GM12878 (cell line): Measurements from ENCODE around the gene RRAGB. TPM values are rescaled to one million over a fixed set of nuclear protein-coding genes. Genes with fewer than 3 reads are reported as not detected.

ENCODE experiments used
- ATAC-seq: fragments of 200-7000 bp; cut with Tn5 transposase; 3 replicates; pipeline ENCODE4 v1.9.1; 2020; ENCODE audit warnings: mild to moderate bottlenecking, moderate library complexity
- BruUV-seq: library from RNA; stranded (reverse); fragments of 400-500 nt; replicated peaks from 2 replicates; lab custom pipeline; 2021; lab: Mats Ljungman, UMichigan
- CTCF ChIA-PET: fragments of 300-600 bp; sonication (Branson Sonifier 250); formaldehyde crosslinking; extraction: SDS; loops from one replicate; lab custom pipeline; 2021; ENCODE audit warnings: inconsistent platforms; lab: Yijun Ruan, JAX
- POLR2A ChIA-PET: fragments of 350-600 bp; formaldehyde crosslinking; extraction: SDS; loops from one replicate; lab custom pipeline; 2021; ENCODE audit warnings: inconsistent platforms; lab: Charles Lee
- RAD21 ChIA-PET: fragments of 300-600 bp; sonication (Branson Sonifier 250); formaldehyde crosslinking; loops from one replicate; lab custom pipeline; 2023; ENCODE audit warnings: antibody characterized with exemption; ENCODE audit not compliant: unreplicated experiment; lab: Charles Lee
- SMC1A ChIA-PET: fragments of 300-600 bp; sonication (Branson Sonifier 250); formaldehyde crosslinking; loops from one replicate; lab custom pipeline; 2023; ENCODE audit not compliant: unreplicated experiment, uncharacterized antibody; lab: Charles Lee
- DNase-seq: peaks from one replicate; pipeline ENCODE4 v3.0.0-alpha.2; 2011; ENCODE audit warnings: low read depth, low spot score
- FAIRE-seq: peaks from 3 replicates; lab custom pipeline; 2011; peaks lifted over from hg19 to GRCh38; lab: Jason Lieb, UNC
- H2AFZ ChIP-seq: 2 replicates; pipeline ENCODE4 v1.6.0; 2011; ENCODE audit warnings: low read depth, low read length, control low read depth; ENCODE audit not compliant: control insufficient read depth
- H3K27ac ChIP-seq: 2 replicates; pipeline ENCODE4 v1.5.1; 2011; ENCODE audit warnings: control low read depth; ENCODE audit not compliant: control insufficient read depth, insufficient read depth
- H3K27me3 ChIP-seq, 2 experiments: replicated peaks in 1 of 2; 2 replicates each; pipeline versions ENCODE4 v1.6.0 to v1.6.1; 2011; ENCODE audit warnings: low read length in 1 of 2; ENCODE audit not compliant: control insufficient read depth in 2 of 2, insufficient read depth in 2 of 2
- H3K36me3 ChIP-seq, 2 experiments: 2 replicates each; pipeline ENCODE4 v1.5.1; 2011; ENCODE audit warnings: low read length in 1 of 2; ENCODE audit not compliant: control insufficient read depth in 2 of 2, insufficient read depth in 2 of 2
- H3K4me1 ChIP-seq: 2 replicates; pipeline ENCODE4 v1.6.1; 2011; ENCODE audit warnings: mild to moderate bottlenecking, low read length, moderate library complexity, mixed read lengths; ENCODE audit not compliant: control insufficient read depth, insufficient read depth
- H3K4me2 ChIP-seq: 2 replicates; pipeline ENCODE4 v1.6.0; 2011; ENCODE audit warnings: control low read depth; ENCODE audit not compliant: control insufficient read depth, insufficient read depth
- H3K4me3 ChIP-seq: fragments of 200-600 bp; sonication (generic); 2 replicates; pipeline ENCODE4 v1.5.1; 2016
- H3K79me2 ChIP-seq: 2 replicates; pipeline ENCODE4 v1.6.0; 2011; ENCODE audit warnings: low read length; ENCODE audit not compliant: control insufficient read depth, insufficient read depth
- H3K9ac ChIP-seq: 2 replicates; pipeline ENCODE4 v1.8.0; 2011; ENCODE audit warnings: low read length, control low read depth, mixed read lengths; ENCODE audit not compliant: control insufficient read depth, insufficient read depth
- H3K9me3 ChIP-seq: replicated peaks from 3 replicates; pipeline ENCODE4 v1.5.1; 2011; ENCODE audit warnings: mild to moderate bottlenecking, low read length; ENCODE audit not compliant: control insufficient read depth, insufficient read depth
- H4K20me1 ChIP-seq: 2 replicates; pipeline ENCODE4 v1.6.0; 2011; ENCODE audit not compliant: control insufficient read depth, insufficient read depth
- CHD1 ChIP-seq: IDR thresholded peaks from 2 replicates; pipeline ENCODE4 v1.6.1; 2012; ENCODE audit warnings: low read depth, low read length, improper control_type of control experiment
- CHD2 ChIP-seq: IDR thresholded peaks from 2 replicates; pipeline ENCODE4 v1.6.1; 2011; ENCODE audit warnings: low read depth, low read length, improper control_type of control experiment, borderline replicate concordance
- FOS ChIP-seq: IDR thresholded peaks from 3 replicates; pipeline ENCODE4 v1.6.1; 2011; ENCODE audit warnings: borderline replicate concordance; ENCODE audit not compliant: insufficient read length; ENCODE audit errors: extremely low read depth
- GABPA ChIP-seq: IDR thresholded peaks from 2 replicates; pipeline ENCODE4 v1.6.1; 2014; ENCODE audit warnings: antibody characterized with exemption, low read depth, mild to moderate bottlenecking, inconsistent platforms
- HCFC1 ChIP-seq: fragments of 150-350 bp; IDR thresholded peaks from 2 replicates; pipeline ENCODE4 v1.6.1; 2014; ENCODE audit warnings: low read length
- MEF2A ChIP-seq: IDR thresholded peaks from 2 replicates; pipeline ENCODE4 v1.6.1; 2011; ENCODE audit warnings: low read depth, mild to moderate bottlenecking, low read length, moderate library complexity; ENCODE audit not compliant: insufficient read depth
- MXI1 ChIP-seq: fragments of 150-350 bp; IDR thresholded peaks from 2 replicates; pipeline ENCODE4 v1.6.1; 2011; ENCODE audit warnings: low read depth, mild to moderate bottlenecking, inconsistent platforms, low read length, improper control_type of control experiment
- NR2C1 ChIP-seq: fragments of 450-650 bp; IDR thresholded peaks from 2 replicates; pipeline ENCODE4 v1.6.1; 2017; ENCODE audit warnings: antibody characterized with exemption, mild to moderate bottlenecking, moderate library complexity
- RUNX3 ChIP-seq: IDR thresholded peaks from 2 replicates; pipeline ENCODE4 v1.6.1; 2012; ENCODE audit warnings: low read length, inconsistent platforms
- SMARCA5 ChIP-seq: fragments of 450-650 bp; IDR thresholded peaks from 2 replicates; pipeline ENCODE4 v1.6.1; 2017; ENCODE audit warnings: mild to moderate bottlenecking
- SP1 ChIP-seq: IDR thresholded peaks from one replicate; pipeline ENCODE4 v1.6.1; 2011; ENCODE audit warnings: low read depth, low read length
- SPI1 ChIP-seq: IDR thresholded peaks from 2 replicates; pipeline ENCODE4 v1.6.1; 2011; ENCODE audit warnings: low read depth, mild to moderate bottlenecking, low read length, moderate library complexity, borderline replicate concordance; ENCODE audit not compliant: insufficient read depth
- TBL1XR1 ChIP-seq: IDR thresholded peaks from 2 replicates; pipeline ENCODE4 v1.6.1; 2012; ENCODE audit warnings: low read depth, low read length, improper control_type of control experiment
- YBX1 ChIP-seq: fragments of 450-650 bp; IDR thresholded peaks from 2 replicates; pipeline ENCODE4 v1.6.1; 2016; ENCODE audit warnings: antibody characterized with exemption
- ZZZ3 ChIP-seq: IDR thresholded peaks from 2 replicates; pipeline ENCODE4 v1.6.1; 2011; ENCODE audit warnings: low read depth; ENCODE audit not compliant: control insufficient read depth, insufficient read length
- WGBS: methylation state at CpG from one replicate; pipeline ENCODE4 v1.1.6; 2016; ENCODE audit warnings: low lambda C conversion rate; ENCODE audit not compliant: insufficient replicate concordance, insufficient coverage; ENCODE audit errors: missing lambda C conversion rate; 5-methylcytosine and 5-hydroxymethylcytosine counted together
- in situ Hi-C: fragments of 300-500 bp; cut with MboI; formaldehyde crosslinking; loops from 9 replicates; pipeline ENCODE4 v1.14.3; 2018; ENCODE audit warnings: mixed read lengths
- intact Hi-C: fragments of 100-400 bp; cut with micrococcal nuclease; formaldehyde crosslinking; loops from one replicate; pipeline ENCODE4 v1.14.2; 2022; ENCODE audit not compliant: unreplicated experiment
- polyA plus RNA-seq, 11 experiments: library from polyadenylated mRNA; depleted of rRNA in 4 of 11; unstranded in 6 of 11; stranded (reverse) in 5 of 11; fragments of >200 nt; fragmentation: Nextera tagmentation in 4 of 11; fragmentation: Illumina TruSeq in 1 of 11; extraction: Ambion mirVana in 4 of 11; extraction: Trizol in 1 of 11; gene quantifications; 1 replicate in 1 of 11; 2 replicates in 10 of 11; pipeline versions ENCODE4 v1.2.1 to v1.2.3, GENCODE V29; 2011 to 2016; ENCODE audit warnings: inconsistent platforms in 2 of 11, missing spikeins in 2 of 11, low read depth in 1 of 11
- total RNA-seq, 4 experiments: library from RNA; depleted of rRNA in 3 of 4; stranded (reverse); fragments of >200 nt in 3 of 4; fragmentation: Illumina TruSeq in 1 of 4; extraction: Trizol in 1 of 4; gene quantifications; 2 replicates each; pipeline versions ENCODE4 v1.2.1 to v1.2.3, GENCODE V29; 2013 to 2021
- TF ChIP-seq, protein P1 (sequence below): fragments of 450-650 bp; IDR thresholded peaks from 2 replicates; pipeline ENCODE4 v1.6.1; 2017; ENCODE audit warnings: mild to moderate bottlenecking, low read depth, inconsistent platforms; ENCODE audit not compliant: poor library complexity, severe bottlenecking

The RRAGB gene
- total and polyA plus RNA-seq, 10 of the 15 experiments (the other 5 are each of a cell fraction or from before 2014, with no cell fraction given), result 8.2 to 30.8 (median 12.0) TPM

- RAD21 ChIA-PET, result no interaction called here
- H3K4me1 ChIP-seq, result no peaks in the 10 kb centered on the region
- H3K4me3 ChIP-seq, result no peak overlapping the region
- H3K79me2 ChIP-seq, result no peaks in the 10 kb centered on the region
- H2AFZ ChIP-seq, result no peak overlapping the region
- FAIRE-seq, result no peak
- 44% methylated on average over 2 of the region's 3 CpGs for WGBS
- intact Hi-C loops, result loop anchor here (10.0 kb wide), 1 partner anchor 84 kb away; no protein-coding TSS in a partner anchor
- no peak overlapping the region for H3K4me2 ChIP-seq
- CTCF ChIA-PET, result no interaction called here
- no peak for ATAC-seq
- SMC1A ChIA-PET, result no interaction called here
- DNase-seq, result no peak
- no peaks in the 10 kb centered on the region for H4K20me1 ChIP-seq
- no peak overlapping the region for H3K9ac ChIP-seq
- peaks cover 3% of the 10 kb centered on the region; the same call in 1 of the 3 replicates for H3K9me3 ChIP-seq
- in situ Hi-C loops, result loop anchor here (10.0 to 25.0 kb wide), 3 partner anchors 266 to 1277 kb away; partner anchors contain the start of genes NBDY and SPIN3
- POLR2A ChIA-PET, result no interaction called here
- H3K27ac ChIP-seq, result no peak overlapping the region
- BruUV-seq, result no TSS peak
- H3K27me3 ChIP-seq, result no peaks in the 10 kb centered on the region
- TF ChIP-seq RUNX3 (no peak), GABPA (no peak), SPI1 (no peak), SP1 (no peak), MXI1 (no peak), FOS (no peak)
- no peaks in the 10 kb centered on the region for H3K36me3 ChIP-seq
Measured at GRCh38 chrX:55710701-55711100, 6.8 kb upstream of the RRAGB start.

DNA sequence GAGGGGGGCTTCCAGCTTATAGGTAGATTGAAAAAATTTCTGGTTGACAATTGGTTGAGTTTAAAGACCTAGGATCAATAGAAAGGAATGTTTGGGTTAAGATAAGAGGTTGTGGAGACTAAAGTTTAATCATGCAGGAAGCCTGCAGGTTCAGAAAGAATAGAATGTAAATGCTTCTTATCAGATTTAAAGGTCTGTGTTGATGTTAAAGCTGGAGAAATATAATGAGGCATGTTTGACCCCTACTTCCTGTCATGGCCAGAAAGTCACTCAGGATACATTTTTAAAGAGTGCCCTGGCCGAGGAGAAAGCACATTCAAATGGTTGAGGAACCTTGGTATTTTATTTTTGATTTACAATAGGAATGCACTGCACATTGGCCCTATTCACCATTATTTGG lies 3.9 kb upstream of the RRAGB start:
- RAD21 ChIA-PET, result no interaction called here
- Histone ChIP-seq H3K79me2 (peaks cover 4% of the 10 kb centered on the region), H3K36me3 (no peaks in the 10 kb centered on the region), H2AFZ (no peak overlapping the region), H3K4me1 (no peaks in the 10 kb centered on the region), H3K4me2 (no peak overlapping the region), H3K27ac (no peak overlapping the region), H3K9me3 (peaks cover 3% of the 10 kb centered on the region; the same call in 1 of the 3 replicates), H3K4me3 (no peak overlapping the region), H3K9ac (no peak overlapping the region), H4K20me1 (no peaks in the 10 kb centered on the region), H3K27me3 (no peaks in the 10 kb centered on the region)
- intact Hi-C loops, result loop anchor here (10.0 kb wide), 1 partner anchor 81 kb away; no protein-coding TSS in a partner anchor
- CTCF ChIA-PET, result no interaction called here
- TF ChIP-seq CHD2 (no peak), ZZZ3 (no peak), HCFC1 (no peak), MEF2A (no peak), CHD1 (no peak), FOS (no peak), SMARCA5 (no peak), NR2C1 (no peak), TBL1XR1 (no peak), YBX1 (no peak)
- TF ChIP-seq, protein P1, sequence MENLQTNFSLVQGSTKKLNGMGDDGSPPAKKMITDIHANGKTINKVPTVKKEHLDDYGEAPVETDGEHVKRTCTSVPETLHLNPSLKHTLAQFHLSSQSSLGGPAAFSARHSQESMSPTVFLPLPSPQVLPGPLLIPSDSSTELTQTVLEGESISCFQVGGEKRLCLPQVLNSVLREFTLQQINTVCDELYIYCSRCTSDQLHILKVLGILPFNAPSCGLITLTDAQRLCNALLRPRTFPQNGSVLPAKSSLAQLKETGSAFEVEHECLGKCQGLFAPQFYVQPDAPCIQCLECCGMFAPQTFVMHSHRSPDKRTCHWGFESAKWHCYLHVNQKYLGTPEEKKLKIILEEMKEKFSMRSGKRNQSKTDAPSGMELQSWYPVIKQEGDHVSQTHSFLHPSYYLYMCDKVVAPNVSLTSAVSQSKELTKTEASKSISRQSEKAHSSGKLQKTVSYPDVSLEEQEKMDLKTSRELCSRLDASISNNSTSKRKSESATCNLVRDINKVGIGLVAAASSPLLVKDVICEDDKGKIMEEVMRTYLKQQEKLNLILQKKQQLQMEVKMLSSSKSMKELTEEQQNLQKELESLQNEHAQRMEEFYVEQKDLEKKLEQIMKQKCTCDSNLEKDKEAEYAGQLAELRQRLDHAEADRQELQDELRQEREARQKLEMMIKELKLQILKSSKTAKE, result no peak
- DNase-seq (no peak), ATAC-seq (no peak), FAIRE-seq (no peak)
- WGBS, result 21% methylated on average over 1 of the region's 1 CpG
- SMC1A ChIA-PET, result interaction anchor here (1.0 kb wide), 1 partner anchor 41 kb away, joined by 3 read pairs; no protein-coding TSS in a partner anchor
- in situ Hi-C loops, result loop anchor here (10.0 to 25.0 kb wide), 3 partner anchors 269 to 1274 kb away; partner anchors contain the start of genes NBDY and SPIN3
- POLR2A ChIA-PET, result no interaction called here
- no TSS peak for BruUV-seq
